ENCODE data around the gene MREG. TPM values are rescaled to one million over a fixed set of nuclear protein-coding genes. Genes with fewer than 3 reads are reported as not detected.
A peak's percentile ranks its signal among the peaks of the same experiment; 100 is the strongest.

MREG gene
- total and polyA plus RNA-seq, 10 of the 15 experiments (the other 5 are each of a cell fraction or from before 2014, with no cell fraction given) = 6.9 to 45.0 (median 28.5) TPM

DNA sequence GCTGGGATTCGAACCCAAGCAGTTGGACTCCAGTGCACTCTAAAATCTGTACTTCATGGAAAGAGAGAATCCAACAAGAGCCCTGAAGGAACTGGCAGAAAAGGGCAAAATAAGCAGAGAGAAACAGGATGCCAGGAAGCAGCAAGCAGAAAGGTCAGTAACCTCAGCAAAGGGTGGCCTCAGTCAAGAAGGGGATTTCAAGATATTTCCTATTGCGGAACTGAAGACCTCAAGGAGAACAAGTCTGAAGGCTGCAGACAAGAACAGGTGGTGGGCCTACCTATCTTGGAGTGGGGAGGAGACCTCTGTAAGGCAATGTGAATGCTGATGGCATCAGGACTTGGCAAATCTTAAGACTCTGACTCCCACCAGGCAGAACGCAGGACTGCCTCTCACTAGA lies 20.1 kb upstream of the MREG start (continued):
- no peak for TF ChIP-seq FOS (IDR thresholded peaks at IDR 0.05; ENCODE audit: borderline replicate concordance, extremely low read depth, insufficient read length)
- 0 out of 2 replicates have a peak, but pooled peaks have one; percentile 31 for TF ChIP-seq FOXM1 (IDR thresholded peaks at IDR 0.05; ENCODE audit: low read depth, low read length)
- no peak for TF ChIP-seq ZNF622 (IDR thresholded peaks at IDR 0.05)
- TF ChIP-seq, protein P1, sequence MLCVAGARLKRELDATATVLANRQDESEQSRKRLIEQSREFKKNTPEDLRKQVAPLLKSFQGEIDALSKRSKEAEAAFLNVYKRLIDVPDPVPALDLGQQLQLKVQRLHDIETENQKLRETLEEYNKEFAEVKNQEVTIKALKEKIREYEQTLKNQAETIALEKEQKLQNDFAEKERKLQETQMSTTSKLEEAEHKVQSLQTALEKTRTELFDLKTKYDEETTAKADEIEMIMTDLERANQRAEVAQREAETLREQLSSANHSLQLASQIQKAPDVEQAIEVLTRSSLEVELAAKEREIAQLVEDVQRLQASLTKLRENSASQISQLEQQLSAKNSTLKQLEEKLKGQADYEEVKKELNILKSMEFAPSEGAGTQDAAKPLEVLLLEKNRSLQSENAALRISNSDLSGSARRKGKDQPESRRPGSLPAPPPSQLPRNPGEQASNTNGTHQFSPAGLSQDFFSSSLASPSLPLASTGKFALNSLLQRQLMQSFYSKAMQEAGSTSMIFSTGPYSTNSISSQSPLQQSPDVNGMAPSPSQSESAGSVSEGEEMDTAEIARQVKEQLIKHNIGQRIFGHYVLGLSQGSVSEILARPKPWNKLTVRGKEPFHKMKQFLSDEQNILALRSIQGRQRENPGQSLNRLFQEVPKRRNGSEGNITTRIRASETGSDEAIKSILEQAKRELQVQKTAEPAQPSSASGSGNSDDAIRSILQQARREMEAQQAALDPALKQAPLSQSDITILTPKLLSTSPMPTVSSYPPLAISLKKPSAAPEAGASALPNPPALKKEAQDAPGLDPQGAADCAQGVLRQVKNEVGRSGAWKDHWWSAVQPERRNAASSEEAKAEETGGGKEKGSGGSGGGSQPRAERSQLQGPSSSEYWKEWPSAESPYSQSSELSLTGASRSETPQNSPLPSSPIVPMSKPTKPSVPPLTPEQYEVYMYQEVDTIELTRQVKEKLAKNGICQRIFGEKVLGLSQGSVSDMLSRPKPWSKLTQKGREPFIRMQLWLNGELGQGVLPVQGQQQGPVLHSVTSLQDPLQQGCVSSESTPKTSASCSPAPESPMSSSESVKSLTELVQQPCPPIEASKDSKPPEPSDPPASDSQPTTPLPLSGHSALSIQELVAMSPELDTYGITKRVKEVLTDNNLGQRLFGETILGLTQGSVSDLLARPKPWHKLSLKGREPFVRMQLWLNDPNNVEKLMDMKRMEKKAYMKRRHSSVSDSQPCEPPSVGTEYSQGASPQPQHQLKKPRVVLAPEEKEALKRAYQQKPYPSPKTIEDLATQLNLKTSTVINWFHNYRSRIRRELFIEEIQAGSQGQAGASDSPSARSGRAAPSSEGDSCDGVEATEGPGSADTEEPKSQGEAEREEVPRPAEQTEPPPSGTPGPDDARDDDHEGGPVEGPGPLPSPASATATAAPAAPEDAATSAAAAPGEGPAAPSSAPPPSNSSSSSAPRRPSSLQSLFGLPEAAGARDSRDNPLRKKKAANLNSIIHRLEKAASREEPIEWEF (IDR thresholded peaks at IDR 0.05; ENCODE audit: insufficient replicate concordance, low read depth, low read length) = no peak
- TF ChIP-seq MYB (IDR thresholded peaks at IDR 0.05; ENCODE audit: borderline replicate concordance, low read depth, low read length) = no peak
- TF ChIP-seq RAD21 (IDR thresholded peaks at IDR 0.05; ENCODE audit: insufficient read depth, low read depth, low read length) = no peak
- TF ChIP-seq TBL1XR1 (IDR thresholded peaks at IDR 0.05; ENCODE audit: low read depth, low read length) = no peak; the same call in 1 of the 2 replicates
- no peak for TF ChIP-seq POLR2AphosphoS2 (IDR thresholded peaks at IDR 0.05; ENCODE audit: low read depth, low read length)
- TF ChIP-seq CEBPB (IDR thresholded peaks at IDR 0.05; ENCODE audit: borderline replicate concordance in 1 of 2, low read depth in 2 of 2, low read length in 2 of 2) = no peak
- TF ChIP-seq EGR1 (IDR thresholded peaks at IDR 0.05; ENCODE audit: borderline replicate concordance in 1 of 2, low read depth in 2 of 2, low read length in 2 of 2) = no peak
- TF ChIP-seq, protein P2, sequence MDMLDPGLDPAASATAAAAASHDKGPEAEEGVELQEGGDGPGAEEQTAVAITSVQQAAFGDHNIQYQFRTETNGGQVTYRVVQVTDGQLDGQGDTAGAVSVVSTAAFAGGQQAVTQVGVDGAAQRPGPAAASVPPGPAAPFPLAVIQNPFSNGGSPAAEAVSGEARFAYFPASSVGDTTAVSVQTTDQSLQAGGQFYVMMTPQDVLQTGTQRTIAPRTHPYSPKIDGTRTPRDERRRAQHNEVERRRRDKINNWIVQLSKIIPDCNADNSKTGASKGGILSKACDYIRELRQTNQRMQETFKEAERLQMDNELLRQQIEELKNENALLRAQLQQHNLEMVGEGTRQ (IDR thresholded peaks at IDR 0.05; ENCODE audit: borderline replicate concordance, low read depth, low read length) = no peak
- TF ChIP-seq ZNF24 (IDR thresholded peaks at IDR 0.05) = no peak
- no peak for TF ChIP-seq TAF1 (IDR thresholded peaks at IDR 0.05; ENCODE audit: borderline replicate concordance, low read depth, low read length)
- no peak for TF ChIP-seq HDAC2 (IDR thresholded peaks at IDR 0.05)
- no peak for TF ChIP-seq ESRRA (IDR thresholded peaks at IDR 0.05; ENCODE audit: low read length)
- no peak for TF ChIP-seq STAT1 (conservative IDR thresholded peaks at IDR 0.05)
- no peak for TF ChIP-seq SUPT20H (IDR thresholded peaks at IDR 0.05; ENCODE audit: borderline replicate concordance, control insufficient read depth, low read depth, low read length)
- no peak for TF ChIP-seq ATF7 (IDR thresholded peaks at IDR 0.05; ENCODE audit: low read depth)
- TF ChIP-seq BCL11A (IDR thresholded peaks at IDR 0.05; ENCODE audit: low read depth, low read length) = 0 out of 2 replicates have a peak, but pooled peaks have one; percentile 24
- TF ChIP-seq, protein P3, sequence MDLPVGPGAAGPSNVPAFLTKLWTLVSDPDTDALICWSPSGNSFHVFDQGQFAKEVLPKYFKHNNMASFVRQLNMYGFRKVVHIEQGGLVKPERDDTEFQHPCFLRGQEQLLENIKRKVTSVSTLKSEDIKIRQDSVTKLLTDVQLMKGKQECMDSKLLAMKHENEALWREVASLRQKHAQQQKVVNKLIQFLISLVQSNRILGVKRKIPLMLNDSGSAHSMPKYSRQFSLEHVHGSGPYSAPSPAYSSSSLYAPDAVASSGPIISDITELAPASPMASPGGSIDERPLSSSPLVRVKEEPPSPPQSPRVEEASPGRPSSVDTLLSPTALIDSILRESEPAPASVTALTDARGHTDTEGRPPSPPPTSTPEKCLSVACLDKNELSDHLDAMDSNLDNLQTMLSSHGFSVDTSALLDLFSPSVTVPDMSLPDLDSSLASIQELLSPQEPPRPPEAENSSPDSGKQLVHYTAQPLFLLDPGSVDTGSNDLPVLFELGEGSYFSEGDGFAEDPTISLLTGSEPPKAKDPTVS (IDR thresholded peaks at IDR 0.05; ENCODE audit: low read depth, low read length) = no peak
- TF ChIP-seq, protein P4, sequence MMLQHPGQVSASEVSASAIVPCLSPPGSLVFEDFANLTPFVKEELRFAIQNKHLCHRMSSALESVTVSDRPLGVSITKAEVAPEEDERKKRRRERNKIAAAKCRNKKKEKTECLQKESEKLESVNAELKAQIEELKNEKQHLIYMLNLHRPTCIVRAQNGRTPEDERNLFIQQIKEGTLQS (IDR thresholded peaks at IDR 0.05; ENCODE audit: borderline replicate concordance, extremely low read depth, low read depth, low read length) = no peak
- TF ChIP-seq, protein P5, sequence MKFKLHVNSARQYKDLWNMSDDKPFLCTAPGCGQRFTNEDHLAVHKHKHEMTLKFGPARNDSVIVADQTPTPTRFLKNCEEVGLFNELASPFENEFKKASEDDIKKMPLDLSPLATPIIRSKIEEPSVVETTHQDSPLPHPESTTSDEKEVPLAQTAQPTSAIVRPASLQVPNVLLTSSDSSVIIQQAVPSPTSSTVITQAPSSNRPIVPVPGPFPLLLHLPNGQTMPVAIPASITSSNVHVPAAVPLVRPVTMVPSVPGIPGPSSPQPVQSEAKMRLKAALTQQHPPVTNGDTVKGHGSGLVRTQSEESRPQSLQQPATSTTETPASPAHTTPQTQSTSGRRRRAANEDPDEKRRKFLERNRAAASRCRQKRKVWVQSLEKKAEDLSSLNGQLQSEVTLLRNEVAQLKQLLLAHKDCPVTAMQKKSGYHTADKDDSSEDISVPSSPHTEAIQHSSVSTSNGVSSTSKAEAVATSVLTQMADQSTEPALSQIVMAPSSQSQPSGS (IDR thresholded peaks at IDR 0.05; ENCODE audit: low read length) = peak; percentile 44; the same call in 1 of the 2 replicates
